ENCODE measurements around the gene RAD51. TPM values are rescaled to one million over a fixed set of nuclear protein-coding genes. Genes with fewer than 3 reads are reported as not detected.

Gene RAD51
- total and polyA plus RNA-seq, 2 donors (not counting 3 experiments of a cell fraction or from before 2014, with no cell fraction given): 11.1 to 30.9 TPM

DNA sequence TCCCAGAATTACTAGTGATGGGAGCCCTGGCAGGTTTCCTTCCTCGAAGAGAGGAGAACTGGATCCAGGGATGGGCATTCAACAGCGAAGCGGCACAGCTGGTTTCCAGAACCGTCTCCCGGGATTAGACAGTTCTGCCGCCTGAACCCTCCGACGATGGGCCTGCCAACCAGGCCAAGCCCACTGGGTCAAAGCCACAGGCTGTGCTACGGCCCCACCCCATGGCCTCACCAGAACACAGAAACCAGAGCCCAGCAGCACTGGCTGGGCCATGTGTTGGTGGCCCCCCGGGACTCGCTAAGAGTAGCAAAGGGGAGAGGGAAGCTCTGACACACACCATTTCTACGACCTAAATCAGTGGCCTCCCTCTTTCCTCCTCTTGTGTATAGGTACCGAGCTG is 77.0 kb downstream of the RAD51 start:
- ChIA-PET CTCF (interaction anchor here (1.0 to 2.0 kb wide), 4 partner anchors 11 to 86 kb away, joined by 3 to 7 read pairs (median 4); no protein-coding TSS in a partner anchor), POLR2A (no interaction called here)
- no peak overlapping the region for H3K4me3 ChIP-seq (replicated peaks in 1 of 3; ENCODE audit: insufficient read depth in 1 of 3, low read depth in 1 of 3, low read length in 3 of 3)
- H3K9ac ChIP-seq (replicated peaks; ENCODE audit: extremely low read depth, insufficient read depth, low read length): no peak overlapping the region
- no peaks in the 10 kb centered on the region for H3K9me3 ChIP-seq (replicated peaks; ENCODE audit: control insufficient read depth, insufficient read depth, low read length)
- intact Hi-C loops (cut with micrococcal nuclease): no loop called here
- no peak overlapping the region for H3K4me2 ChIP-seq (ENCODE audit: insufficient read depth, low read length)
- no peaks in the 10 kb centered on the region for H3K79me2 ChIP-seq (ENCODE audit: control insufficient read depth, insufficient read depth, low read length)
- no peak overlapping the region for H2AFZ ChIP-seq (ENCODE audit: low read depth, low read length)
- no peaks in the 10 kb centered on the region for H3K27me3 ChIP-seq (ENCODE audit: control insufficient read depth in 2 of 2, insufficient read depth in 2 of 2, low read length in 2 of 2)
- FAIRE-seq: no peak
- no TSS peak for BruUV-seq (replicated peaks)
- dilution Hi-C loops (cut with MboI; ENCODE audit: extremely low pct_ligation_motif_present, low sequenced_read_pairs): no loop called here
- no peak for DNase-seq (ENCODE audit: low read depth, low spot score)
- no peak for TF ChIP-seq POLR2A (IDR thresholded peaks at IDR 0.05; ENCODE audit: low read depth, low read length)
- no peak for TF ChIP-seq CTCF (IDR thresholded peaks at IDR 0.05; ENCODE audit: extremely low read depth in 1 of 2, insufficient read depth in 1 of 2, low read depth in 1 of 2, low read length in 2 of 2)
- H3K36me3 ChIP-seq (ENCODE audit: control insufficient read depth in 2 of 2, extremely low read depth in 1 of 2, insufficient read depth in 2 of 2, low read length in 2 of 2): peaks cover 0 to 31% of the 10 kb centered on the region in 2 experiments
- H3K27ac ChIP-seq (ENCODE audit: insufficient read depth, low read depth, low read length): no peak overlapping the region
- no peaks in the 10 kb centered on the region for H4K20me1 ChIP-seq (replicated peaks; ENCODE audit: control insufficient read depth, extremely low read depth, insufficient read depth, low read length)
- H3K9me1 ChIP-seq (replicated peaks; ENCODE audit: control insufficient read depth, extremely low read depth, insufficient read depth, low read length): no peaks in the 10 kb centered on the region
- peaks cover 26% of the 10 kb centered on the region for H3K4me1 ChIP-seq (ENCODE audit: control insufficient read depth, extremely low read depth, insufficient read depth, low read length)

GRCh38 chr15:40773496-40773895 is 78.5 kb downstream of the RAD51 start:
- DNase-seq (ENCODE audit: low read depth, low spot score): no peak

More at GRCh38 chr15:40773496-40773895, 78.5 kb downstream of the RAD51 start:
- Histone ChIP-seq H3K36me3 (ENCODE audit: control insufficient read depth in 2 of 2, extremely low read depth in 1 of 2, insufficient read depth in 2 of 2, low read length in 2 of 2) (peaks cover 0 to 32% of the 10 kb centered on the region in 2 experiments), H3K27me3 (ENCODE audit: control insufficient read depth in 2 of 2, insufficient read depth in 2 of 2, low read length in 2 of 2) (no peaks in the 10 kb centered on the region), H3K4me2 (ENCODE audit: insufficient read depth, low read length) (no peak overlapping the region), H3K4me1 (ENCODE audit: control insufficient read depth, extremely low read depth, insufficient read depth, low read length) (peaks cover 18% of the 10 kb centered on the region), H4K20me1 (replicated peaks; ENCODE audit: control insufficient read depth, extremely low read depth, insufficient read depth, low read length) (no peaks in the 10 kb centered on the region), H3K9ac (replicated peaks; ENCODE audit: extremely low read depth, insufficient read depth, low read length) (no peak overlapping the region), H3K4me3 (replicated peaks in 1 of 3; ENCODE audit: insufficient read depth in 1 of 3, low read depth in 1 of 3, low read length in 3 of 3) (no peak overlapping the region), H3K27ac (ENCODE audit: insufficient read depth, low read depth, low read length) (no peak overlapping the region), H3K9me3 (replicated peaks; ENCODE audit: control insufficient read depth, insufficient read depth, low read length) (no peaks in the 10 kb centered on the region), H2AFZ (ENCODE audit: low read depth, low read length) (no peak overlapping the region), H3K79me2 (ENCODE audit: control insufficient read depth, insufficient read depth, low read length) (no peaks in the 10 kb centered on the region), H3K9me1 (replicated peaks; ENCODE audit: control insufficient read depth, extremely low read depth, insufficient read depth, low read length) (no peaks in the 10 kb centered on the region)
- BruUV-seq (replicated peaks): no TSS peak
- dilution Hi-C loops (cut with MboI; ENCODE audit: extremely low pct_ligation_motif_present, low sequenced_read_pairs): no loop called here
- ChIA-PET POLR2A (no interaction called here), CTCF (no interaction called here)
- TF ChIP-seq CTCF (IDR thresholded peaks at IDR 0.05; ENCODE audit: extremely low read depth in 1 of 2, insufficient read depth in 1 of 2, low read depth in 1 of 2, low read length in 2 of 2) (no peak), POLR2A (IDR thresholded peaks at IDR 0.05; ENCODE audit: low read depth, low read length) (no peak), JUN (IDR thresholded peaks at IDR 0.05; ENCODE audit: borderline replicate concordance, insufficient read depth, insufficient read length, low read depth) (no peak), EZH2 (IDR thresholded peaks at IDR 0.05; ENCODE audit: borderline replicate concordance, low read depth, low read length, severe bottlenecking) (no peak), GATA2 (IDR thresholded peaks at IDR 0.05; ENCODE audit: insufficient read depth, insufficient read length, low read depth, low read length) (no peak), FOS (IDR thresholded peaks at IDR 0.05; ENCODE audit: borderline replicate concordance, insufficient read depth, low read length) (no peak), POLR2AphosphoS5 (IDR thresholded peaks at IDR 0.05; ENCODE audit: insufficient read depth, low read depth, low read length) (no peak), MYC (IDR thresholded peaks at IDR 0.05; ENCODE audit: low read depth, low read length) (no peak)
- TF ChIP-seq, protein P1, sequence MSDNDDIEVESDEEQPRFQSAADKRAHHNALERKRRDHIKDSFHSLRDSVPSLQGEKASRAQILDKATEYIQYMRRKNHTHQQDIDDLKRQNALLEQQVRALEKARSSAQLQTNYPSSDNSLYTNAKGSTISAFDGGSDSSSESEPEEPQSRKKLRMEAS (IDR thresholded peaks at IDR 0.05; ENCODE audit: insufficient read depth, insufficient read length): no peak
- no peak for FAIRE-seq
- intact Hi-C loops (cut with micrococcal nuclease): no loop called here
